ENCODE data around the gene EXOC3L4. TPM values are rescaled to one million over a fixed set of nuclear protein-coding genes. Genes with fewer than 3 reads are reported as not detected.

EXOC3L4 gene
- total and polyA plus RNA-seq, 2 donors from 2014 or later: 11.6 to 15.6 TPM

DNA sequence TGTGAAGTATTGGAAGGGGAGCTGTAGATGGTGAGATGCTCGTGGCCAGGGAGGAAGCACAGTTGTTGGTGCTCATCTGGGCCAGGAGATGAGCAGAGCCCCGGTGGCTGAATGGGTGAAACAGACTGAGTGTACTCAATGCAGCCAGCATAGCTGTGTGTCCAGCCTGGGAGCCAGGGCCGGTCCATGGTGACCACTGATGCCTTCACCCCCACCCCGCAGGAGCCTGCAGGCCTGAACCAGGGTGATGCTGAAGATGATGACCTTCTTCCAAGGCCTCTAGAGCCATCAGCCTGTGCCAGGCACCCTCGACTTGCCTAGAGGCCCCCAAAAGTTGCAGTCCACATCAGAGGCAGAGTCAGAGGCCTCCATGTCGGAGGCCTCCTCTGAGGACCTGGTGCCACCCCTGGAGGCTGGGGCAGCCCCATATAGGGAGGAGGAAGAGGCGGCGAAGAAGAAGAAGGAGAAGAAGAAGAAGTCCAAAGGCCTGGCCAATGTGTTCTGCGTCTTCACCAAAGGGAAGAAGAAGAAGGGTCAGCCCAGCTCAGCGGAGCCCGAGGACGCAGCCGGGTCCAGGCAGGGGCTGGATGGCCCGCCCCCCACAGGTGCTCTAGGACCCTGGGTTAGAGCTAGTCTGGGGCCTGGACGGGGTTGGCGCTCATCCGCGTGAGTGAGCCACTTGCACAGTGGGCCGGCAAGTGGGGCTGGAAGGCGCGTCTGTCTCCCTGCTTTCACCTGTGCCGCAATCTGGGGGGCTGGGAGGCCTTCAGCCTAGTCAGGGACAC is 31.8 kb downstream of the EXOC3L4 start:
- H3K27me3 ChIP-seq (ENCODE audit: control insufficient read depth, insufficient read depth, low read length): no peaks in the 10 kb centered on the region
- peak in 2 of 5 donors; percentile 46 to 73 for DNase-seq
- no peaks in the 10 kb centered on the region for H3K9me3 ChIP-seq (ENCODE audit: control insufficient read depth in 2 of 3, insufficient read depth in 1 of 3, low read length in 3 of 3)
- FAIRE-seq: no peak
- no peak overlapping the region for H3K27ac ChIP-seq (ENCODE audit: low read depth in 2 of 2, low read length in 2 of 2)
- intact Hi-C loops (cut with DNase I): no loop called here
- TF ChIP-seq, protein P1, sequence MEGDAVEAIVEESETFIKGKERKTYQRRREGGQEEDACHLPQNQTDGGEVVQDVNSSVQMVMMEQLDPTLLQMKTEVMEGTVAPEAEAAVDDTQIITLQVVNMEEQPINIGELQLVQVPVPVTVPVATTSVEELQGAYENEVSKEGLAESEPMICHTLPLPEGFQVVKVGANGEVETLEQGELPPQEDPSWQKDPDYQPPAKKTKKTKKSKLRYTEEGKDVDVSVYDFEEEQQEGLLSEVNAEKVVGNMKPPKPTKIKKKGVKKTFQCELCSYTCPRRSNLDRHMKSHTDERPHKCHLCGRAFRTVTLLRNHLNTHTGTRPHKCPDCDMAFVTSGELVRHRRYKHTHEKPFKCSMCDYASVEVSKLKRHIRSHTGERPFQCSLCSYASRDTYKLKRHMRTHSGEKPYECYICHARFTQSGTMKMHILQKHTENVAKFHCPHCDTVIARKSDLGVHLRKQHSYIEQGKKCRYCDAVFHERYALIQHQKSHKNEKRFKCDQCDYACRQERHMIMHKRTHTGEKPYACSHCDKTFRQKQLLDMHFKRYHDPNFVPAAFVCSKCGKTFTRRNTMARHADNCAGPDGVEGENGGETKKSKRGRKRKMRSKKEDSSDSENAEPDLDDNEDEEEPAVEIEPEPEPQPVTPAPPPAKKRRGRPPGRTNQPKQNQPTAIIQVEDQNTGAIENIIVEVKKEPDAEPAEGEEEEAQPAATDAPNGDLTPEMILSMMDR (IDR thresholded peaks at IDR 0.05; ENCODE audit: borderline replicate concordance, extremely low read depth, insufficient read depth): no peak
- no peak overlapping the region for H3K9ac ChIP-seq (ENCODE audit: low read length in 3 of 3)
- no peaks in the 10 kb centered on the region for H3K36me3 ChIP-seq (ENCODE audit: control insufficient read depth in 2 of 3, insufficient read depth in 3 of 3, low read length in 3 of 3)
- H3K4me1 ChIP-seq (ENCODE audit: control insufficient read depth in 2 of 3, insufficient read depth in 2 of 3, low read depth in 1 of 3, low read length in 3 of 3): peaks cover 0 to 73% (median 20%) of the 10 kb centered on the region in 3 donors
- peak overlapping the region in 1 of 3 donors; percentile 39 for H3K4me3 ChIP-seq (ENCODE audit: low read length in 3 of 3)

DNA sequence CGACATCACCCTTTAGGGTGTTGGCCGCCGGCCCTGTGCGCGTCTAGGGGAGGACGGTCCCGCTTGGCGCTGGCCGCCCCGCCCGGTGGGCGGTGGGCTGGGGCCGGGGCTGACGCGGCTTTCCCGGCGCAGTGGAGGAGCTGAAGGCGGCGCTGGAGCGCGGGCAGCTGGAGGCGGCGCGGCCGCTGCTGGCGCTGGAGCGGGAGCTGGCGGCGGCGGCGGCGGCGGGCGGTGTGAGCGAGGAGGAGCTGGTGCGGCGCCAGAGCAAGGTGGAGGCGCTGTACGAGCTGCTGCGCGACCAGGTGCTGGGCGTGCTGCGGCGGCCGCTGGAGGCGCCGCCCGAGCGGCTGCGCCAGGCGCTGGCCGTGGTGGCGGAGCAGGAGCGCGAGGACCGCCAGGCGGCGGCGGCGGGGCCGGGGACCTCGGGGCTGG is 32.4 kb downstream of the EXOC3L4 start:
- Histone ChIP-seq H3K9me3 (ENCODE audit: control insufficient read depth in 2 of 3, insufficient read depth in 1 of 3, low read length in 3 of 3) (no peaks in the 10 kb centered on the region), H3K27me3 (ENCODE audit: control insufficient read depth, insufficient read depth, low read length) (no peaks in the 10 kb centered on the region), H3K4me1 (ENCODE audit: control insufficient read depth in 2 of 3, insufficient read depth in 2 of 3, low read depth in 1 of 3, low read length in 3 of 3) (peaks cover 0 to 72% (median 23%) of the 10 kb centered on the region in 3 donors), H3K36me3 (ENCODE audit: control insufficient read depth in 2 of 3, insufficient read depth in 3 of 3, low read length in 3 of 3) (no peaks in the 10 kb centered on the region), H3K4me3 (ENCODE audit: low read length in 3 of 3) (peak overlapping the region in 1 of 3 donors; percentile 39), H3K9ac (ENCODE audit: low read length in 3 of 3) (no peak overlapping the region), H3K27ac (ENCODE audit: low read depth in 2 of 2, low read length in 2 of 2) (no peak overlapping the region)
- DNase-seq (peak; percentile 84 to 90 (median 87)), FAIRE-seq (no peak)
- TF ChIP-seq, protein P1 (IDR thresholded peaks at IDR 0.05; ENCODE audit: borderline replicate concordance, extremely low read depth, insufficient read depth): no peak
- intact Hi-C loops (cut with DNase I): no loop called here

DNA sequence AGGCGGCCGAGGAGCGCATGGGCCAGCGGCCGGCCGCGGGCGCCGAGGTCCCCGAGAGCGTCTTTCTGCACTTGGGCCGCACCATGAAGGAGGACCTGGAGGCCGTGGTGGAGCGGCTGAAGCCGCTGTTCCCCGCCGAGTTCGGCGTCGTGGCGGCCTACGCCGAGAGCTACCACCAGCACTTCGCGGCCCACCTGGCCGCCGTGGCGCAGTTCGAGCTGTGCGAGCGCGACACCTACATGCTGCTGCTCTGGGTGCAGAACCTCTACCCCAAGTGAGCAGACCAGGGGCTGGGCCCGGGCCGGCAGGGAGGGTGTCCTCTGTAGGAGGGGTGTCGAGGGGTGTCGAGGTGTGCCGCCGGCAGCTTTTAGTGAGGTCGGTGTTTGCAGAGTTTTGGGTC is 32.8 kb downstream of the EXOC3L4 start:
- H3K4me3 ChIP-seq (ENCODE audit: low read length in 3 of 3): no peak overlapping the region
- no peaks in the 10 kb centered on the region for H3K27me3 ChIP-seq (ENCODE audit: control insufficient read depth, insufficient read depth, low read length)
- no peaks in the 10 kb centered on the region for H3K9me3 ChIP-seq (ENCODE audit: control insufficient read depth in 2 of 3, insufficient read depth in 1 of 3, low read length in 3 of 3)
- FAIRE-seq (no peak), DNase-seq (peak in 2 of 5 donors; percentile 76 to 81)
- H3K36me3 ChIP-seq (ENCODE audit: control insufficient read depth in 2 of 3, insufficient read depth in 3 of 3, low read length in 3 of 3): no peaks in the 10 kb centered on the region
- H3K4me1 ChIP-seq (ENCODE audit: control insufficient read depth in 2 of 3, insufficient read depth in 2 of 3, low read depth in 1 of 3, low read length in 3 of 3): peaks cover 0 to 72% (median 20%) of the 10 kb centered on the region in 3 donors
- TF ChIP-seq, protein P1 (IDR thresholded peaks at IDR 0.05; ENCODE audit: borderline replicate concordance, extremely low read depth, insufficient read depth): no peak
- H3K9ac ChIP-seq (ENCODE audit: low read length in 3 of 3): no peak overlapping the region
- intact Hi-C loops (cut with DNase I): no loop called here
- no peak overlapping the region for H3K27ac ChIP-seq (ENCODE audit: low read depth in 2 of 2, low read length in 2 of 2)
